ENCODE data around the gene TNRC6B.

Gene TNRC6B

GRCh38 chr22:40240686-40241085, 63.0 kb downstream of the TNRC6B start:
- Histone ChIP-seq H3K4me3 (replicated peaks; ENCODE audit: insufficient read depth, low read length) (no peak overlapping the region), H3K27me3 (ENCODE audit: insufficient read depth, poor library complexity, severe bottlenecking) (no peaks in the 10 kb centered on the region), H3K27ac (replicated peaks) (no peak overlapping the region)
- no peak for TF ChIP-seq GABPA (IDR thresholded peaks at IDR 0.05; ENCODE audit: low read depth)
- no peak for TF ChIP-seq CTCF (IDR thresholded peaks at IDR 0.05; ENCODE audit: insufficient read depth, low read length)
- TF ChIP-seq POLR2AphosphoS5 (IDR thresholded peaks at IDR 0.05; ENCODE audit: low read depth) = no peak
- no peak for TF ChIP-seq SPI1 (IDR thresholded peaks at IDR 0.05; ENCODE audit: borderline replicate concordance, low read depth)
- TF ChIP-seq REST (IDR thresholded peaks at IDR 0.05; ENCODE audit: insufficient replicate concordance, low read depth) = no peak
- DNase-seq (ENCODE audit: low read depth in 1 of 2, low spot score in 1 of 2) = no peak

- H3K4me3 ChIP-seq (replicated peaks; ENCODE audit: insufficient read depth, low read length) = no peak overlapping the region
- H3K27me3 ChIP-seq (ENCODE audit: insufficient read depth, poor library complexity, severe bottlenecking) = no peaks in the 10 kb centered on the region
- TF ChIP-seq POLR2AphosphoS5 (IDR thresholded peaks at IDR 0.05; ENCODE audit: low read depth) (no peak), SPI1 (IDR thresholded peaks at IDR 0.05; ENCODE audit: borderline replicate concordance, low read depth) (no peak), GABPA (IDR thresholded peaks at IDR 0.05; ENCODE audit: low read depth) (no peak), CTCF (IDR thresholded peaks at IDR 0.05; ENCODE audit: insufficient read depth, low read length) (no peak), REST (IDR thresholded peaks at IDR 0.05; ENCODE audit: insufficient replicate concordance, low read depth) (no peak)
- no peak for DNase-seq (ENCODE audit: low read depth in 1 of 2, low spot score in 1 of 2)
- H3K27ac ChIP-seq (replicated peaks) = no peak overlapping the region
Observed at GRCh38 chr22:40241200-40241763, 63.6 kb downstream of the TNRC6B start.

- peak in 1 of 2 experiments; percentile 77 for DNase-seq (ENCODE audit: low read depth in 1 of 2, low spot score in 1 of 2)
- H3K4me3 ChIP-seq (replicated peaks; ENCODE audit: insufficient read depth, low read length) = no peak overlapping the region
- TF ChIP-seq POLR2AphosphoS5 (IDR thresholded peaks at IDR 0.05; ENCODE audit: low read depth) = no peak
- TF ChIP-seq SPI1 (IDR thresholded peaks at IDR 0.05; ENCODE audit: borderline replicate concordance, low read depth) = peak; percentile 61; the same call in 1 of the 2 replicates
- no peak for TF ChIP-seq GABPA (IDR thresholded peaks at IDR 0.05; ENCODE audit: low read depth)
- no peaks in the 10 kb centered on the region for H3K27me3 ChIP-seq (ENCODE audit: insufficient read depth, poor library complexity, severe bottlenecking)
- H3K27ac ChIP-seq (replicated peaks) = no peak overlapping the region; the same call in 1 of the 2 replicates
Observed at GRCh38 chr22:40243891-40244290, 66.2 kb downstream of the TNRC6B start.

- H3K4me3 ChIP-seq (replicated peaks; ENCODE audit: insufficient read depth, low read length) = no peak overlapping the region
- no peaks in the 10 kb centered on the region for H3K27me3 ChIP-seq (ENCODE audit: insufficient read depth, poor library complexity, severe bottlenecking)
- H3K27ac ChIP-seq (replicated peaks) = no peak overlapping the region
- TF ChIP-seq GABPA (IDR thresholded peaks at IDR 0.05; ENCODE audit: low read depth) (no peak), SPI1 (IDR thresholded peaks at IDR 0.05; ENCODE audit: borderline replicate concordance, low read depth) (no peak), POLR2AphosphoS5 (IDR thresholded peaks at IDR 0.05; ENCODE audit: low read depth) (no peak), CTCF (IDR thresholded peaks at IDR 0.05; ENCODE audit: insufficient read depth, low read length) (no peak), REST (IDR thresholded peaks at IDR 0.05; ENCODE audit: insufficient replicate concordance, low read depth) (no peak)
- no peak for DNase-seq (ENCODE audit: low read depth in 1 of 2, low spot score in 1 of 2)
Observed at GRCh38 chr22:40244586-40244985, 66.9 kb downstream of the TNRC6B start.

Data from HL-60 (cell line).